ENCODE data around the gene C13orf46. TPM values are rescaled to one million over a fixed set of nuclear protein-coding genes. Genes with fewer than 3 reads are reported as not detected.
A peak's percentile ranks its signal among the peaks of the same experiment; 100 is the strongest.
"Not testable (repeated sequence)": the region's sequence is repeated elsewhere in the genome, so short reads cannot be mapped to it uniquely, and the experiment has no call there.

The C13orf46 gene
- total RNA-seq = 0.65 TPM in 1 of 2 replicates, not detected in the other

DNA sequence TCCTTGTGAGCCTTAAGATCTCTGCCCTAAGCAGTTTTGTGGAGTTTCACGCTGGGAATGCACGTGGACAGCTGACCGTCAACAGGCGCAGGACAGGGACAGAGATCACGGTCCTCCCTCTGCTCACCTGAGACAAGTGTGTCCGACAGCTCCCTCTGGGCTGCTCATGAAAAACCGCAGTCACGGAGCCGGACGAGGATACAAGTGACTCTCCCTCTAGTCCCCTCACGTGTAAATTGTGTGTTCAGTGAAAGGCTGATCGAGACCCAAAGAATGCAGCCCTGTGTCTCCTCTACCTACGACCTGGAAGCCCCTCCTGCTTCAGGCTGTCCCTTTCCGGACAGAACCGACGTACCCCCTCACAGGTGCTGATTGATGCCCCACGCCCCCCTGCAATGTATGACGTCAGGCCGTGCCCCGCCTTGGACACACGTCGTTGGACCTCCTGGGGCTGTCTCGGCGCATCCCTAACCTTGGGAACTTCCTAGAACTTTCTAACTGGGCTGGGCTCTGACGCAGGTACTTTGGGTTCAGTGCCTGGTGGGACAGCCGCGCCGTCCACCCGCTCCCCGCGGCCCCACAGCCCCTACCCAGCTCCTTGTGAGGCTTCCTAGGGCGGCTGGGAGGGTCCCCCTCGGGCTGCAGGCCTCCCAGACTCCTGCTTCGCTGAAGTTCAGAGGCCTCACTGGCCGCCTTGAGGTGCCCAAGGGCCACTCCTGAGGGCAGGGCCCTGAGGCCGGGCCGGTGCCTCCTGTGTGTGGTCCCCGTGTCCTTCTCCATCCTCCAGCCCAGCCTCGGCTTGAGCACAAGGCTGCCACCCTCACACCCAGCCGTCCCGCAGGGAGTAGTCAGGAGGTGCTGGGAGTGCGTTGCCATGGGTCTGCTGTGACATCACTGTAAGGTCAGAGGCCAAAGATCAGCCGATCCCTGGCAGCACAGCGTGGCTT lies at the start of gene C13orf46:
TSS of gene C13orf46 (minus strand) at position 859 of the 947 bp plus-strand sequence. CDS start at position 780, 79 bp downstream.
- no peak for DNase-seq (ENCODE audit: low read depth)

DNA sequence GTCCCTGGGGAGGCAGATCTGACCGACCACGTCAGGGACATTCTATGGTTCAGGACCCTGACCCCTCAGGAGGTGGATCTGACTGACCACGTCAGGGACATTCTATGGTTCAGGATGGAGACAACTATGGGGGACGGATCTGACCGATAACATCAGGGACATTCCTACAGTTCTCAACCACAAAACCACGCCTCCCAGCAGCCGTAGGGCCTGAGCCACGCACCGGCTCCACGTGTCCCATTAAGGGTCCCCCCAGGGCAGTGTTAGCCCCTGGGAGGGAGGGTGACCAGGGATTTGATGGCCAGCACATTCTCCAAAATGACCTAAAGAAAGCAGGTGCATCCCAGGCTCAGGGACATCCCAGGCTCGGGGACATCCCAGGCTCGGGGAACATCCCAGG lies 49.0 kb upstream of the C13orf46 start:
- no peak for DNase-seq (ENCODE audit: low read depth)

- DNase-seq (ENCODE audit: low read depth) = no peak
Observed at GRCh38 chr13:114022309-114022669, 48.4 kb upstream of the C13orf46 start.

- DNase-seq (ENCODE audit: low read depth) = no peak
Observed at GRCh38 chr13:114021464-114022308, 47.8 kb upstream of the C13orf46 start.

DNA sequence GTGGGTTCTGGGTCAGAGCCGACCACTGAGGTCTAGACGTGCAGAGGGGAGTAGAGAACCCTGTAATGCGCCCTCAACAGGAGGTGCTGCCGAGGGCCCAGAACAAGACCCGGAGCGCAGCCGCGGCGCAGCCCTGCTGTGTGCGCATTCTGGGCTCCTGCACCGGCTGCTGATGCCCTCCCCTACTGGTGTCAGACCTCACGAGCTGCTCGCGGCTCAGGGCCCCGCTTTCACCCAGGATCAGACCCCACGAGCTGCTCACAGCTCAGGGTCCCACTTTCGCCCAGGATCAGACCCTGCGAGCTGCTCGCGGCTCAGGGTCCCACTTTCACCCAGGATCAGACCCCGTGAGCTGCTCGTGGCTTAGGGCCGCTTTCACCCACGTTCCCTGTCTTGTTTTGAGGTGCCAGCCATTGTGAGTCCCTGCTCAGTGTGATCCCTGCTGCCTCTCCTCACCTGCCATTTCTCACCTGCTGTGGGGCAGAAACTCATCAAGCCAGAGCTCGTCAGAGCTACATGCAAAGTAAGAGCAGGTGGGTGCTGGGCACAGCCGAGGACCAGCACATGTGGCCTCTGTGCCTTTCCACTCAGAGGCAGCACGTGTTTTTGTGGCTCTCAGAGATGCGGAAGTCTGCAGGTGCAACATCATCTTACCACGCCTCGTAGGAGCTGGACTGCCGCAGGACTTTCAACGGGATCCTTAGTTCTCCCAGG lies 47.0 kb upstream of the C13orf46 start:
- DNase-seq (ENCODE audit: low read depth) = no peak

DNA sequence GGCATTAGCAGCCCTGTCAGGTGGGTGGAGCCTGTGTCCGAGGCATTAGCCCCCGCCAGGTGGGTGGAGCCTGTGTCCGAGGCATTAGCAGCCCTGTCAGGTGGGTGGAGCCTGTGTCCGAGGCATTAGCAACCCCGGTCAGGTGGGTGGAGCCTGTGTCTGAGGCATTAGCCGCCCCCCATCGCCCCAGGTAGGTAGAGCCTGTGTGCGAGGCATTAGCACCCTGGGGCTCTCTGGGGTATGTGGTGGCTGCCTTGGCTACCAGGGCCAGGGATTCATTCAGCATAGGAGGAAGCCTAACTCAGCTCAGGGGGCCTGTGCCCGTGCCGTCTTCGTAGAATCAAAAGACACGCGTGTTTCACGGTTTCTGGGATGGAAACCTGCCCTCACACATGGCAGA lies 46.3 kb upstream of the C13orf46 start:
- not testable (repeated sequence) for DNase-seq (ENCODE audit: low read depth)

- DNase-seq (ENCODE audit: low read depth) = no peak
Observed at GRCh38 chr13:114019367-114019766, 45.5 kb upstream of the C13orf46 start.

DNA sequence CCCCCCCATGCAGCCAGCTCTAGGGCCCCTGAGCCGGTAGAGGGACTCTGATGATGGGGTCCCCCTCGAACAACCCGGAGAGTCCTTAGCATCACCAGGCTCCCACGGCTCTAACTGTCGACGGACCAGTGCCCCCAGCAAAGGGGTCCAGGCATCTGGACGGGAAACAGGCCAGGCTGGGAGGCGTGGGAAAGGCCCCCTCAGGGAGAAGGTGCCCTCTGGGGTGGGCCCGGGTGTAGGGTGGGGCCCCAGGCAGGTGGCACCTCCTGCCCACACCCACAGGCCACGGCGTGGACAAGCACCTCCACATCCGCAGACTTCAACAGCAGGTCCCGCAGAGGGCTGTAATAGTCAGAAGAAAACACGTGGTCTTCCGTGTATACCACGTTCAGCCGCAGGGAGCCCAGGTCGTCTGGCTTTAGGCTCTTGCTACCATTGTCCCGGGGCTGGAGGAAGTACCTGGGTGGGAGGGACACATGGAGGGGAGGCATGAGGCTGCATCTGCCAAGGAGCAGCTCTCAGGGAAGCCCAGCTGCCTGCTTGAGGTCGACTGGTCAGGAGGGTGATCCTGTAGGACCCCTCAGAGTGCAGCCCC lies 44.7 kb upstream of the C13orf46 start:
- DNase-seq (ENCODE audit: low read depth) = no peak

DNA sequence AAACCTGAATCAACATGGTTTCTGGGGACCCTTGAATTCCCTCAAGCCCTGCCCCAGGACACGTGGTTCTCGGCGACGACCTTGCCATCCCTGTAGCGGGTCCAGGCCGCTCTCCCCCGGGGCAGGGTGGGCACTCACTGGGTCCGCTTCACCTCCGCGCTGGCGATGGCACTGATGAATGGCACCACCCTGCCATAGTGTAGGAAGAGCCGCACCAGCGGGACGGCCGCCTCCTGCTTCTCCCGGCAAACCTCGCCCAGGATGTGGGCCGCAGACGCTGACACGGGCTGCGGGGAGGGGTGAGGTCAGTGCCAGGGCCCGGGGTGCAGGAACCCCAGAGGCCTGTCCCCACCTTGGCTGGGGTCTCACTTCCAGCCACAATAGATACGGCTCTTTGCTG lies 44.1 kb upstream of the C13orf46 start:
- DNase-seq (ENCODE audit: low read depth) = no peak

GRCh38 chr13:114017028-114017630 lies 43.3 kb upstream of the C13orf46 start:
- no peak for DNase-seq (ENCODE audit: low read depth)

DNA sequence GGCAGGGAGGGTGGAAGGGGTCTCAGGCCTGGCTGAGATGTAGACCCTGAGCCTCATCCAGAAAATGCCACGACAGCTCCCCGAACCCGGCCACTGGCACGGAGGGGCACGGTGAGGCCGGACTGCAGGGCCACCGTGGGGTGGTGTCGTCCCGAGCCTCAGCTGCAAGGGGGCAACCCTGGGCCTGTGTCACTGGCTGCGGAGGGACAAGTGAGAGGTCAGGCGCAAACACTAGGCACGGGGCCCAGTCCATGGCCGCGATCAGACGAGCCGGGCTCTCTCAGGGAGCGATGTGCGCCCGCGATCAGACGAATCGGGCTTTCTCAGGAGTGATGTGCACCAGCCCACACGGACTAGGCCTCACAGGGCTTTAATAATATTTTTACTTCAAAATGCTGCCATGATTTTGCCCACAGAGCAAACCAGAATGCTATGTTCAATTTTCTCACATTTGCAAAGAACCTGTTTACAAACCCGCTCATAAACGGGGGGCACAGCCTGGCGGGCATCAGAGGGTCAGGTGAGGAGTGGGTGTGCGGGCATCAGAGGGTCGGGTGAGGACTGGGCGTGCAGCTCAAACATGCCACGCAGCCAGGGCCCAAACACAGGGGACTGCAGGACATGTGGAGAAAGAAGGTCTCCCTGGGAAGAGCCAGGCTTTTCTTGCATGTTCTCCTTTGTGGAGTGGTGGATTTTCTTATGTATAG lies 42.6 kb upstream of the C13orf46 start:
- DNase-seq (ENCODE audit: low read depth) = no peak

GRCh38 chr13:114015969-114016295 lies 42.1 kb upstream of the C13orf46 start:
- DNase-seq (ENCODE audit: low read depth) = peak; percentile 13

GRCh38 chr13:114015111-114015968 lies 41.5 kb upstream of the C13orf46 start:
- peak; percentile 77 for DNase-seq (ENCODE audit: low read depth)

DNA sequence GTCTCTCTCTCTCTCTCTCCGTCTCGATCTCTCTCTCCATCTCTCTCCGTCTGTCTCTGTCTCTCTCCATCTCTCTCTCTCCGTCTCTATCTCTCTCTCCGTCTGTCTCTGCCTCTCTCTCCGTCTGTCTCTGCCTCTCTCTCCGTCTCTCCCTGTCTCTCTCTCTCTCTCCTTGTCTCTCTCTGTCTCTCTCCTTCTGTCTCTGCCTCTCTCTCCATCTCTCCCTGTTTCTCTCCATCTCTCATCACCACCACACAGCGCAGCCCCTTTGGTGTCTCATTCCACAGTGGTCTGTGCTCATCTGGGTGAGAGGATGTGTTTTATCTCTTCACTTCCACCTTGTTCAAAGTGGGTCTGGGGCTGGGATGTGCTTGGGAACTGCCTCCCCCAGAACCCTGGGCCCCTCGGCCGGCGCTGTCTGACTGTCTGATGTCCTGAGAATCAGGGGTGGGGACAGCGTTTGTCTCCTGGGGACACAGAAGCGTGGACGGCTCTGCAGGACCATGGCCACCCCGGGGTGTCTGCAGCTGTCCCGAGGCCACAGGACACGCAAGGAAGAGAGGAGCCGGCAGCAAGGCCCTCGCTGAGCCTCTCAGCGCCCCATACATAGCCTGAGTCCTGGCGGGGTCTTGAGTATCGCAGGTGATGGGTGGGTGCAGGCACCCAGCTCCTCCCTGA lies 40.2 kb upstream of the C13orf46 start:
- DNase-seq (ENCODE audit: low read depth) = no peak

DNA sequence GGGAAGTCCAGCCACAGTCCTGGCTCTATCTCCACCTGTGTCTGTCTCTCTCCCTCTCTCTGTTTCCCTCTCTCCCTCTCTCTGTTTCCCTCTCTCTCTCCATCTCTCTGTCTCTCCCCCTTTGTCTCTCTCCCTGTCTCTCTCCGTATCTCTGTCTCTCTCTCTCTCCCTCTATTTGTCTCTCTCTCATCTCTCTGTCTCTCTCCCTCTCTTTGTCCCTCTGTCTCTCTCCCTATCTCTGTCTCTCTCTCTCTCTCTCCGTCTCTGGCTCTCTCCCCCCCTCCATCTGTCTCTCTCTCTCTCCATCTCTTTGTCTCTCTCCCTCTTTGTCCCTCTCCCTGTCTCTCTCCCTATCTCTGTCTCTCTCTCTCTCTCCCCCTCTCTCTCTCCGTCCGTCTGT lies 39.5 kb upstream of the C13orf46 start:
- DNase-seq (ENCODE audit: low read depth) = no peak

GRCh38 chr13:114012921-114013320 lies 39.0 kb upstream of the C13orf46 start:
- no peak for DNase-seq (ENCODE audit: low read depth)

DNA sequence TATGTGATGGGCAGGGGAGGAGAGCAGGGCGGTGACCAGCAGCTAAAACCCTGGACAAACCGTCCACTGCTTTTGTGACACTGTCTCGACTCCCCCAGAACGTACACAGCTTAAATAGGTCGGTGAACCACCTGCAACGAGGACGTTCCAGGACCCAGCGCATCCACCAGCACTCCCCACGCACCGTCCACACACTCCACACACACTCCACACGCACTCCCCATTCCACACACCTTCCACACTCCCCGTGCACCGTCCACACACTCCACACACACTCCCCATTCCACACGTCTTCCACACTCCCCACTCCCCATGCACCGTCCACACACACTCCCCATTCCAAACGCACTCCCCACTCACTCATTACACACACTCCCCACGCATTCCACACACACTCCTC lies 38.3 kb upstream of the C13orf46 start:
- DNase-seq (ENCODE audit: low read depth) = no peak

DNA sequence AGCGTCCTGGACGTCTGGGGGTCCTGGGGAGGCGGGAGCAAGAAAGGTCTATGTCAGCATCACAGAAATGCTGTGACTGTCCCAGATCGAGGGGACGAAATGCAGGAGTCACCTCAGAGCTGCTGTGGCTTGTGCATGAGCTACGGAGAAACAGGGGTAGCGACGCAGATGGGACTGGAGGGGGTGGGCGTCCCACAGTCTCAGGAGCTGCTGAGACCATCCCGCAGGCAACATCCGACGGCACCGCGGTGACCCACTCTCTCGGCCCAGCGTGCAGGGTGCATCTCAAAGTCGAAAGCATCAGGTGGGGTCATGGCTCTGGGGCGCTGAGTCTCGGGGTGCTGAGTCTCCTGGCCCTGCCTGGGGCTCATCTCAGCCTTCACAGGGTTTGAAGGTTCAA lies 37.4 kb upstream of the C13orf46 start:
- DNase-seq (ENCODE audit: low read depth) = no peak
